Measurements from ENCODE around the gene FAM131C. TPM values are rescaled to one million over a fixed set of nuclear protein-coding genes. Genes with fewer than 3 reads are reported as not detected.
A peak's percentile ranks its signal among the peaks of the same experiment; 100 is the strongest.

The FAM131C gene
- total RNA-seq, 1 experiment from 2014 or later: 2.1 TPM

DNA sequence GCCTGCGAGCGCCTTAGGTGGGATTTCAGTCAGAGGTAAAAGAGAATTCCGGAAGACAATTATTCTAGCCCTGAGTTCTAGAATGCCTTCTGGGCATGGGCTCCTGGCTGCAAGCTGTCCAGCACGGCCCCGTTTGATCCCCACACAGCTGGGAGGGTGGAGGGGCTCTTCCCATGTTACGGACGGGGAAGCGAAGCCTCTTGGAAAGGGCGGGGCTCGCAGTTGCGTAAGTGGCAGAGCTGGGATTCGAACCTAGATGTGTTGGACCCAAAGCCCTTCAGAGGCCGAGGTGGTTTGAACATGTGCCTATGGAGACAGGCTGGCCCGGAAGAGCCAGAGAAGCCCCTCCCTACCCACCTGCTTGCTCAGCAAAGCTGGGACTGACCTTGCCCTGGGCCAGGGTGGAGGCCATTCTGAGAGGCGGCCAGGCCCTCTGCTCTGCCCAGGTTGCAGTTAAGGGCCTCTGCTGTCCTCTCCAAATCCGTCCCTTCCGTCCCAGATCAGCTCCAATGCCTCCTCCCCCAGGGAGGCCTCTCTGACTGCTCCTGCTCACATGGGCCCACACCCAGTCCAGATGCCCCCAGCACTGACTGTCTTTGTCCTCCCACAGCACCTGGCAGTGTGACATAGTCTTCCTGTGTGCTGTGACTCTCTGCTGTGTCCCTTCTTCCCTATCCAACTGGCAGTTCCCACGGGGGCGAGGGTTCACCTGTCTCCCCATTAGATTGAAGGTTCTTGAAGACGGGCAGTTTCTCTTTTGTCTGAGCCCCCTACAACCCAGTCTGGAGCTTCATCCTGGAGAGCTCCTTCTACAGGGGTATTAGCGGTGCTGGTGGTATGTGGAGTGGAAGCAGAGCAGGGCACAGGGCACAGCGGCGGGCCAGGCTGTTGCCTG is 54.5 kb downstream of the FAM131C start:
- no peak for DNase-seq
- no peaks in the 10 kb centered on the region for H3K36me3 ChIP-seq
- H3K27me3 ChIP-seq: no peaks in the 10 kb centered on the region
- no peak overlapping the region for H3K4me3 ChIP-seq
- no peaks in the 10 kb centered on the region for H3K9me3 ChIP-seq

GRCh38 chr1:16018308-16018707 is 55.1 kb downstream of the FAM131C start:
- Histone ChIP-seq H3K27me3 (no peaks in the 10 kb centered on the region), H3K4me3 (no peak overlapping the region), H3K9me3 (no peaks in the 10 kb centered on the region), H3K36me3 (no peaks in the 10 kb centered on the region)
- no peak for DNase-seq

DNA sequence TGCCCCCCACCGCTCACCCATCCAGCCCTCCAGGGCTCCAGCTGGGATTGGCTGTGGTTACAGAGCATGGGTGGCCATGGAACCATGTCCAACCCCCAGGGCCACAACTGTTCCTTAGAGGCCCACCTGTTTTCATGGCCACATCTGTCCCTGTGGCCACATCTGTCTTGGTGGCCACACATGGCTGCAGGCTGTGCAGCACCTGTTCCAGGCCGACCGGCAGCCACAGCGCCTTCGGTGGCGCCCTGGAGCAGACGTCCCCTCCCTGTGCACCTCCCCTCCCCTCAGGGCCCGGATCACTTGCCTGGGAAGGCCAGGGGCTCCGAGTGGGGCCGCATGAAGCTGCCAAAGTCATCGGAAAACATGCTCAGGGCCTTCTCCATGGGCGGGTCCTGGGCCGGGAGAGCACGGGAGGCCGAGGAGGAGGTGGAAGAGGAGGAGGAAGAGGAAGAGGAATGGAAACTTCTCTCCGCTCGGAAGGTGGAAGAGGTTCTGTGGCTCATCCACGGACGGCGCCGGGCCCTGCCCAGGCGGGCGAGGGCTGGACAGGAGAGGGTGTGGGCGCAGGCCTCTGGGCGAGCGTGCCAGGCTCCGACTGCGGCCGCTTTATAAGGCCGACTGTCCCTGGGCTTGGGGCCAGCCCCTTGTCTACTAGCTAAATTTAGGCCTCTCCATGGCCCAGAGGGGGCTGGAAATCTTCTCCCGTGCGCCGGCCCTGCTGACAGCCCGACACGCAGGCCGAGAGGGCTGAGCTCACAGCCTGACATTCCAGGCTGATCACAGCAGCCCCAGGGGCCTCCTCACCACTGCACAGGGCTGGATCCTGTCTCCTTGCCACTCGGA is 55.8 kb downstream of the FAM131C start, which contains the start of gene HSPB7:
TSS of gene HSPB7 (minus strand) at position 583 of the 843 bp plus-strand sequence. CDS start at position 503, 80 bp downstream.
- DNase-seq: peak; percentile 88
- no peaks in the 10 kb centered on the region for H3K36me3 ChIP-seq

DNA sequence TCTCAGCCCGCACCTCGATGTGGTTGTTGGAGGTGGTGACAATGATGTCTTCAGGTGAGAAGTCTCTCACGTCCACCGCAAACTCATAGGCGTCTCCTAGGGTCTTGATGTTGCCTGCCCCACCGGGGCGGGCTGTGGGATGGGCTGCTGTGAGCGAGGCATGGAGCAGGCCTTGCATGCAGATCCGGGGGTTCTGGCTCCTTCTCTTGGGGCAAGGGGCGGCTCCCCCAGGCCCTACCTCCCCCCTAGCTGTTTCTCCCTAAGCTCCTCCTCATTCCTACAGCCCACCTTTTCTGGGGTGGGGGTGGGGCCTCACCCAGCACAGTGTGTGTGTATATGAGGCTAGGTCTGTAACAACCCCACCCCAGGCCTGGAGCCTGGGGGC is 56.4 kb downstream of the FAM131C start:
- Histone ChIP-seq H3K27me3 (no peaks in the 10 kb centered on the region), H3K4me3 (no peak overlapping the region; the same call in 1 of the 2 replicates), H3K36me3 (no peaks in the 10 kb centered on the region), H3K9me3 (no peaks in the 10 kb centered on the region)
- no peak for DNase-seq

More for the DNA sequence above, 55.8 kb downstream of the FAM131C start, which contains the start of gene HSPB7:
- no peaks in the 10 kb centered on the region for H3K27me3 ChIP-seq
- H3K9me3 ChIP-seq: no peaks in the 10 kb centered on the region
- H3K4me3 ChIP-seq: peak within 1 kb of the TSS; percentile 28

GRCh38 chr1:16015960-16016901 is 57.2 kb downstream of the FAM131C start:
- Histone ChIP-seq H3K27me3 (no peaks in the 10 kb centered on the region), H3K9me3 (no peaks in the 10 kb centered on the region), H3K36me3 (no peaks in the 10 kb centered on the region), H3K4me3 (no peak overlapping the region)
- no peak for DNase-seq

GRCh38 chr1:16015491-16015890 is 58.0 kb downstream of the FAM131C start:
- no peaks in the 10 kb centered on the region for H3K9me3 ChIP-seq
- no peaks in the 10 kb centered on the region for H3K36me3 ChIP-seq
- no peak for DNase-seq
- no peaks in the 10 kb centered on the region for H3K27me3 ChIP-seq
- H3K4me3 ChIP-seq: no peak overlapping the region

DNA sequence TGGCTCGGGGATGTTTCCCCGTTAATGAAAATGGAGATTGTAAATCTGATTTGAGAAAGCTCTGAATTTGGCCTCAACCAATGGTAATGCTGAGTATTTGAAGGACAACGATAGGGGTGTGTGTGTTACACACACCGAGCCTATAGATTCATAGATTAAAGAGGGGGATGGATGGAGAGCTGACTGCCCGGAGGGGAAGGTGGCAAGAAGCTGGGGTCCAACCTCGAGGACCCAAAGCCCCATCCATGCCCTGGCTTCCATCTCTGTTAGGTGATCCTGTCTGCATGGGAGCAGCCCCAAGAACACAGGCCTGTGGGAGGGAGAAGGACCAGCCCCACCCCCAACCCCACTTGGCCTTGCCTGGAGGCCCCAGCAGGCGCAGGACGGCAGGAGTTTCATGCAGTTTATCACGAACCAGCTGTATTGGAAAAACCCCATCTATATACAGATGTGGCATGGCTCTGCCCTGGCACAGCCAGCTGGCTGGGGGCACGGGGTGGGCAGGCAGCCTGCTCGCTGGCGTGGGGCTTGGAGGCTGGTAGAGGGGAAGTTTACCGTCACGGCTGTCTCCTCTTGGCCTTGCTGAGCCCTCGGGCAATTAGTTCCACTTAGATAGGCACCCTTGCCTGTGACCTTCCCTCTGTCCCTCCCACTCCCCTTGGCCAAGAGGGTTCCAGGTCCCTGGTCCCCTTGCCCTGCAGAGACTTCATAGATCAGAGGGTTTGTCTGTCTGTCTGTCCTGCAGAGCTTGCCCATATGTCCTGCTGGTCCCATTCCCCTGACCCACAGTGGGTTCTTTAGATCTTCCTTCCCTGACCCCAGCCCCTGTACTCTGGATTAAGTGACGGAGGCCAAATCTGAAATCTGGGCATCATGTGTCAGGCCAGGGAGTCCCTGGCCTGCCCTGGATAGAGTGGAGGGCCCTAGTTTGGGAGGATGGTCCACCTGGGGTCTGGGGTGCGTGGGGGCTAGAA is 58.7 kb downstream of the FAM131C start:
- no peak overlapping the region for H3K4me3 ChIP-seq
- no peaks in the 10 kb centered on the region for H3K9me3 ChIP-seq
- no peaks in the 10 kb centered on the region for H3K36me3 ChIP-seq
- no peaks in the 10 kb centered on the region for H3K27me3 ChIP-seq
- peak; percentile 18 for DNase-seq

- DNase-seq: no peak
- Histone ChIP-seq H3K27me3 (no peaks in the 10 kb centered on the region), H3K4me3 (no peak overlapping the region), H3K36me3 (no peaks in the 10 kb centered on the region), H3K9me3 (no peaks in the 10 kb centered on the region)
These were observed 59.6 kb downstream of the FAM131C start for GRCh38 chr1:16013908-16014258.

DNA sequence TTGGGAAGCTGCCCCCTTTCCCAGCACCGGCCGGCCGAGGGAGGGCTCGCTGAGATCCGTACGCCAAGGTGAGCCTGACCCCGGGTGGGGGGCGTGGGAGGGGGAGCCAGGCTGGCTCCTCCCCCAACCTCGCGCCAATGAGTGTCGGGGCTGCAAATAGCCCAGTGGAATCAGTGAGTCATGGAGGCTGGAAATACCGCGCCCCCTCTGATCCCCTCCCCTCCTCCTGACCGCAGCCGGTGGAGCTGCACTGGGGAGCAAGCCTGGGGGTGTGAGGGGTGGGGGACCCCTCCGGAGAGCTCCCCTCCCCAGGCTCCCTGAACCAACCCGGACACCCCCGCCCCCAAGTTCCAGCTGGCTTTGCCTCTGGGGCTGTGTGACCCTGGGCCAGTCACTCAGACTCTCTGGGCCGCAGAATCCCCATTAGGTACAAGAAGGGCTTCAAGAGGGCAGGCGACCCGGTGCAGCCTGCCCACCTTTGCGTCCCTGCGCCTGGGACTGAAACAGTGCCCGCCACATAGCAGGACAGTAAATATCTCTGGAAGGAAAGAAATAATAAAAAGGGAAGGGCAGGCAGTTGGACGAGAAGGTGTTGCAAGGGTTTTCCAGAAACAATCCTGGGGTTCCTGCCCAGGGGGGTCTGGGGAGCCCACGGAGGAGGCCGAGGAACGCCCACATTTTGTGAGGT is 60.1 kb downstream of the FAM131C start:
- Histone ChIP-seq H3K36me3 (no peaks in the 10 kb centered on the region), H3K27me3 (no peaks in the 10 kb centered on the region), H3K9me3 (no peaks in the 10 kb centered on the region), H3K4me3 (no peak overlapping the region)
- peak; percentile 34 for DNase-seq

DNA sequence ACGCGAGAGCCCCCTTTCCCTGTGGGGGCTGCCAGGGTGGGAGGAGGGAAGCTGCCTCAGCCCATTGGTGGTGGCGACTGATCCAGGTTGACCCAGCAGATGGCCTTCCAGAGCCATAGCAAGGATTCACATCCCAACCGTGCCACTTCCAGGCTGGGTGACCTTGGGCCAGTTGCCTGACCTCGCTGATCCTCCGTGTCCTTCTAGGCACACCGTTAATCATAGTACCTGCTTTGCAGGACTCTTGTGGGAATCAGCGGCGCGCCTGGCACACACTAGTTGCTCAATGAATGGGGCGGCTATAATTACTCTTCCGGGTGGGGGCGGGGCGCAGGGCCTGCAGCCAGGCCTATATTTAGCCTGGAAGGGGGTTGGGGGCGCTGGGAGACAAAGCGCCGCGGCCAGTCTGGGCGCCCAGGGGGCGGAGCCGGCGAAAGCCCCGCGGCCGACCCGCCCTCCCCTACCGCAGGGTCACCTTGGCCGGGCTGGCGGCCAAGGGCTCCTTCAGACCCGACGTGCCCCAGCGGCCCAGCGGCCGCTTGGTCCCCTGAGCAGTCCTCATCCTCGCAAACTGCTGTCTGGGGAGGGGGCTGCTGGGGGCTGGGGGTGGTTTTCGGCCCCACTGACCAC is 60.7 kb downstream of the FAM131C start:
- Histone ChIP-seq H3K36me3 (no peaks in the 10 kb centered on the region), H3K27me3 (no peaks in the 10 kb centered on the region), H3K9me3 (no peaks in the 10 kb centered on the region), H3K4me3 (no peak overlapping the region)
- DNase-seq: no peak

GRCh38 chr1:16011936-16012589 is 61.4 kb downstream of the FAM131C start:
- H3K27me3 ChIP-seq: no peaks in the 10 kb centered on the region
- no peak for DNase-seq
- H3K4me3 ChIP-seq: no peak overlapping the region
- no peaks in the 10 kb centered on the region for H3K36me3 ChIP-seq
- no peaks in the 10 kb centered on the region for H3K9me3 ChIP-seq

DNA sequence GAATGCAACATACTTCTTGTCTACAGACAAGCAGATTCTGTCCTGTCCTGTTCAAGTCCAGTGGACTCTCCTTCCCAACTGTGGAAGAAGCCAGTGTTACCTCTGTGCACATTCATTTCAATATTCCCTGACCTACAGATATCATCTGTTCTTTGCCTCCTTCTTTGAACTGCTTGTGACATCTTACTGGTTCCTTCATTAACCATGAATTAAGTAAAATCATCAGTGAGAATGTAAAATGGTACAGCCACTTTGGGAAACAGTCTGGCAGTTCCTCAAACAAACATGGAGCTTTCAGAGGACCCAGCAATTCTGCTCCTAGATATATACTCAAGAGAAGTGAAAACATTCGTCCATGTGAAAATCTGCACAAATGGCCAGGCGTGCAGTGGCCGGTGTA is 62.6 kb downstream of the FAM131C start:
- Histone ChIP-seq H3K9me3 (no peaks in the 10 kb centered on the region), H3K4me3 (no peak overlapping the region), H3K27me3 (no peaks in the 10 kb centered on the region), H3K36me3 (no peaks in the 10 kb centered on the region)
- DNase-seq: no peak

DNA sequence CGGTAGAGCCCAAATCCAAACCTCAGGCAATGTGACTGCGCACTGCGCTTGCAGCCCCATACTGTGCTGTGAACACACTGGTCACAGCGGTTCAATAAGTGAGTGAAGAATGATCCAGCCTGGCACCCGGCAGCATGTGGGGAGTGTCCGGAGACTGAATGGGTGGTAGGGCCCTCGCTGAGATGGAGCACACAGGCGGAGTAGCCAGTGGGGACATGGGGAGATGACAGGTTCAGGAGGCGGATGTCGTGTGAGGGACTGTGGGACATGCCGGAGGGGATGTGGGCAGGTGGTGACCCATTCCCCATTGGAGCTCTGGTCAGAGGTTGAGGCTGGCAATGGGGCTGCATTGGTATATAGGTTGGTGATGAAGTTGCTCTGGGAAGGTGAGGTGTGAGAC is 63.8 kb downstream of the FAM131C start:
- Histone ChIP-seq H3K36me3 (no peaks in the 10 kb centered on the region), H3K27me3 (no peaks in the 10 kb centered on the region), H3K9me3 (no peaks in the 10 kb centered on the region), H3K4me3 (no peak overlapping the region)
- DNase-seq: no peak

DNA sequence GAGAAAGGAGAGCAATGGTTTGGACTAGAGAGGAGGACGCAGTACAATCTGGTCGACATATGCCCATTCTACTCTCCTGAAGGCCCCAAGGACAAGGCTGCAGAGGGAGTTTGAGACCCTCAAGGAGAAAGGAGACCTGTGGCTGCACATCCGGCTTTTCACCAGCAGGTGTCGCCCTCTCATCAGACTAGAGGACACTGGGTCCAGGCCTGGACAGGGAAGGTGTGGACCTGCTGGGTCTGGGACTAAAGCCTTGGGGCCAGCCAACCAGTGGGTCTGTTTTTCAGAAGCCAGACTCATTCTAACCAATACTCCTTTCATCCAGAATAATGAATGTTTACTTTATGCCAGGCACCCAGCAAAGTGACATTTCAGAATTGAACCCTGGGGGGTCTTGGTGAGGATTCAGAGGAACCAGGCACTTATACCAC is 64.4 kb downstream of the FAM131C start:
- H3K27me3 ChIP-seq: no peaks in the 10 kb centered on the region
- H3K36me3 ChIP-seq: no peaks in the 10 kb centered on the region
- H3K4me3 ChIP-seq: no peak overlapping the region
- peak; percentile 58 for DNase-seq
- no peaks in the 10 kb centered on the region for H3K9me3 ChIP-seq

Measured in MG63 (cell line).